Measurements from ENCODE around the gene JPH2. TPM values are rescaled to one million over a fixed set of nuclear protein-coding genes. Genes with fewer than 3 reads are reported as not detected.

JPH2 gene
- total and polyA plus RNA-seq, 2 of the 4 experiments (the other 2 are of a cell fraction), result 0.44 to 0.54 TPM

- no TSS peak for BruUV-seq (replicated peaks)
- WGBS, 2 experiments (ENCODE audit: extremely low coverage in 2 of 2, insufficient read length in 1 of 2), result 100% methylated on average over 1 of the region's 5 CpGs; no CpG with 5 or more reads in 1 of the 2 experiments
Measured at GRCh38 chr20:44075950-44076232, 111.1 kb downstream of the JPH2 start.

More at GRCh38 chr20:44075950-44076232, 111.1 kb downstream of the JPH2 start:
- Histone ChIP-seq H3K18ac (ENCODE audit: low read depth, low read length) (no peak overlapping the region), H3K56ac (ENCODE audit: extremely low read depth, insufficient read depth, low read length) (no peak overlapping the region), H3K9me3 (ENCODE audit: control insufficient read depth, insufficient read depth, low read length) (no peaks in the 10 kb centered on the region), H3K4me2 (ENCODE audit: low read depth, low read length) (no peak overlapping the region), H3K9me1 (ENCODE audit: insufficient read depth, low read length) (peaks cover 16% of the 10 kb centered on the region), H3K9ac (ENCODE audit: low read depth, low read length) (no peak overlapping the region), H3K79me1 (ENCODE audit: low read depth in 1 of 2, low read length in 2 of 2) (no peaks in the 10 kb centered on the region), H2BK15ac (ENCODE audit: low read depth, low read length) (no peak overlapping the region), H3K4me1 (ENCODE audit: control insufficient read depth, insufficient read depth, low read length) (peaks cover 9% of the 10 kb centered on the region), H4K91ac (ENCODE audit: insufficient read depth, low read depth, low read length) (no peak overlapping the region), H3K4ac (ENCODE audit: low read depth, low read length) (peak overlapping the region; percentile 39), H4K5ac (ENCODE audit: low read depth, low read length) (no peak overlapping the region), H3K4me3 (ENCODE audit: insufficient read depth, low read depth, low read length) (no peak overlapping the region), H3K14ac (replicated peaks; ENCODE audit: low read depth, low read length) (no peak overlapping the region), H3K23ac (ENCODE audit: low read depth, low read length) (no peak overlapping the region), H3K27me3 (ENCODE audit: control insufficient read depth, insufficient read depth, low read length) (no peaks in the 10 kb centered on the region), H2AK9ac (replicated peaks; ENCODE audit: low read depth, low read length, poor library complexity) (peak overlapping the region; percentile 7), H4K20me1 (ENCODE audit: insufficient read depth, low read length) (no peaks in the 10 kb centered on the region), H2BK120ac (ENCODE audit: low read depth, low read length) (no peak overlapping the region), H3K36me3 (ENCODE audit: control insufficient read depth, insufficient read depth, low read length) (no peaks in the 10 kb centered on the region), H2BK5ac (ENCODE audit: low read depth, low read length, poor library complexity, severe bottlenecking) (no peak overlapping the region), H2AK5ac (ENCODE audit: low read depth, low read length) (peak overlapping the region; percentile 43; the same call in 1 of the 2 replicates), H4K8ac (ENCODE audit: low read depth in 2 of 2, low read length in 2 of 2) (no peak overlapping the region), H2BK20ac (ENCODE audit: low read depth, low read length) (no peak overlapping the region), H3K27ac (ENCODE audit: insufficient read depth, low read length) (no peak overlapping the region), H2AFZ (replicated peaks; ENCODE audit: low read length, poor library complexity) (no peak overlapping the region)
- in situ Hi-C loops (cut with MboI; ENCODE audit: low sequenced_read_pairs), result no loop called here
- DNase-seq, result no peak
- ChIA-PET CTCF (no interaction called here), POLR2A (ENCODE audit: unreplicated experiment) (no interaction called here)
- dilution Hi-C loops (cut with HindIII; ENCODE audit: low sequenced_read_pairs, unreplicated experiment), result no loop called here
- intact Hi-C loops (cut with micrococcal nuclease), result loop anchor here (10.0 kb wide), 1 partner anchor 131 kb away; no protein-coding TSS in a partner anchor
- TF ChIP-seq MXI1 (IDR thresholded peaks at IDR 0.05; ENCODE audit: borderline replicate concordance, low read depth, low read length) (no peak), CTCF (conservative IDR thresholded peaks at IDR 0.05; ENCODE audit: low read depth, low read length) (no peak), MAZ (IDR thresholded peaks at IDR 0.05; ENCODE audit: borderline replicate concordance, low read depth, low read length) (no peak), NFE2L2 (IDR thresholded peaks at IDR 0.05; ENCODE audit: low read depth, low read length) (no peak), ELK1 (IDR thresholded peaks at IDR 0.05; ENCODE audit: borderline replicate concordance, low read depth, low read length) (no peak), CHD1 (IDR thresholded peaks at IDR 0.05; ENCODE audit: low read depth, low read length) (no peak), RAD21 (IDR thresholded peaks at IDR 0.05; ENCODE audit: low read length) (no peak), MAFK (IDR thresholded peaks at IDR 0.05; ENCODE audit: low read depth, low read length) (no peak), SMC3 (IDR thresholded peaks at IDR 0.05; ENCODE audit: low read depth, low read length) (no peak), RFX5 (IDR thresholded peaks at IDR 0.05; ENCODE audit: low read depth, low read length) (no peak), CEBPB (IDR thresholded peaks at IDR 0.05; ENCODE audit: low read depth, low read length) (no peak), FOS (IDR thresholded peaks at IDR 0.05; ENCODE audit: low read depth, low read length) (no peak), RCOR1 (IDR thresholded peaks at IDR 0.05; ENCODE audit: insufficient replicate concordance, low read length) (no peak), USF2 (IDR thresholded peaks at IDR 0.05; ENCODE audit: low read depth, low read length) (no peak), BHLHE40 (IDR thresholded peaks at IDR 0.05; ENCODE audit: low read depth, low read length) (no peak), POLR2A (IDR thresholded peaks at IDR 0.05; ENCODE audit: low read depth, low read length) (no peak)
- no peak for ATAC-seq (ENCODE audit: low read depth)
